Mesendoderm (in vitro differentiated cells): ENCODE results near the gene TBL2.
A peak's percentile ranks its signal among the peaks of the same experiment; 100 is the strongest.
"Not testable (repeated sequence)": the region's sequence is repeated elsewhere in the genome, so short reads cannot be mapped to it uniquely, and the experiment has no call there.

Experiments
- DNase-seq: peaks from one replicate; pipeline ENCODE4 v3.0.0; 2013
- H2AK5ac ChIP-seq: 2 replicates; pipeline ENCODE4 v1.6.1; 2013; ENCODE audit warnings: low read length, inconsistent platforms
- H2BK120ac ChIP-seq: 2 replicates; pipeline ENCODE4 v1.6.1; 2013; ENCODE audit warnings: low read depth, mild to moderate bottlenecking, low read length, moderate library complexity, mixed read lengths
- H2BK15ac ChIP-seq: replicated peaks from 2 replicates; pipeline ENCODE4 v1.6.1; 2013; ENCODE audit warnings: low read depth, mild to moderate bottlenecking, moderate library complexity
- H2BK5ac ChIP-seq: 2 replicates; pipeline ENCODE4 v1.6.1; 2013; ENCODE audit warnings: low read length, inconsistent platforms
- H3K18ac ChIP-seq: 2 replicates; pipeline ENCODE4 v1.6.1; 2013; ENCODE audit warnings: mild to moderate bottlenecking, low read length, mixed read lengths
- H3K23ac ChIP-seq: one replicate; pipeline ENCODE4 v1.6.1; 2013; ENCODE audit warnings: low read length
- H3K27ac ChIP-seq: 2 replicates; pipeline ENCODE4 v1.5.1; 2013; ENCODE audit warnings: low read depth, mild to moderate bottlenecking, inconsistent platforms, low read length, moderate library complexity
- H3K27me3 ChIP-seq: 2 replicates; pipeline ENCODE4 v1.6.1; 2013; ENCODE audit warnings: low read length, control low read depth, mild to moderate bottlenecking, inconsistent platforms; ENCODE audit not compliant: insufficient read depth, poor library complexity
- H3K36me3 ChIP-seq: 2 replicates; pipeline ENCODE4 v1.6.1; 2013; ENCODE audit warnings: low read length, inconsistent platforms; ENCODE audit not compliant: control insufficient read depth, insufficient read depth
- H3K4ac ChIP-seq: one replicate; pipeline ENCODE4 v1.6.1; 2013; ENCODE audit warnings: low read depth, mild to moderate bottlenecking, low read length, moderate library complexity
- H3K4me1 ChIP-seq: 2 replicates; pipeline ENCODE4 v1.6.1; 2013; ENCODE audit warnings: low read depth, low read length, inconsistent platforms; ENCODE audit not compliant: control insufficient read depth
- H3K4me2 ChIP-seq: 2 replicates; pipeline ENCODE4 v1.6.1; 2013; ENCODE audit warnings: low read length
- H3K4me3 ChIP-seq: 2 replicates; pipeline ENCODE4 v1.5.1; 2013; ENCODE audit warnings: mild to moderate bottlenecking, low read length
- H3K56ac ChIP-seq: one replicate; pipeline ENCODE4 v1.6.1; 2013; ENCODE audit warnings: low read length
- H3K79me1 ChIP-seq: 2 replicates; pipeline ENCODE4 v1.6.1; 2013; ENCODE audit warnings: low read length, inconsistent platforms
- H3K79me2 ChIP-seq: 2 replicates; pipeline ENCODE4 v1.6.1; 2013; ENCODE audit warnings: mild to moderate bottlenecking, low read length; ENCODE audit not compliant: control insufficient read depth, insufficient read depth
- H3K9ac ChIP-seq: 2 replicates; pipeline ENCODE4 v1.6.1; 2013; ENCODE audit warnings: low read length, inconsistent platforms
- H4K5ac ChIP-seq: one replicate; pipeline ENCODE4 v1.6.1; 2013; ENCODE audit warnings: low read length
- H4K8ac ChIP-seq: one replicate; pipeline ENCODE4 v1.6.1; 2013; ENCODE audit warnings: low read depth, mild to moderate bottlenecking, control low read depth, low read length, moderate library complexity
- WGBS: extraction: QIAGEN DNeasy Blood & Tissue Kit; methylation state at CpG from one replicate; pipeline ENCODE4 v1.1.7; 2013; ENCODE audit warnings: low lambda C conversion rate, missing lambda C conversion rate; ENCODE audit not compliant: insufficient coverage; ENCODE audit errors: extremely low coverage; 5-methylcytosine and 5-hydroxymethylcytosine counted together

TBL2 gene

DNA sequence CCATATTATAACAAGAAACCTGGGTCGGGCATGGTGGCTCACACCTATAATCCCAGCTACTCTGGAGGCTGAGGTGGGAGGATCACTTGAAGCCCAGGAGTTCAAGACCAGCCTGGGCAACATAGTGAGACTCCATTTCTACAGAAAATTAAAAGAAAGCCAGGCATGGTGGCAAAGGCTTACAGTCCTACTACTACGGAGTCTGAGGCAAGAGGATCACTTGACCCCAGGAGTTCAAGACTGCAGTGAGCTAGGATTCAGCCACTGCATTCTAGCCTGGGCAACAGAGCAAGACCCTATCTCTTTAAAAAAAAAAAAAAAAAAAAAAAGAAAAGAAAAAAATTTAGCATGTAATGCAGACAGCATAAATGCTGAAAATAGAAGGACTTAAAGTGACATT is 39.9 kb downstream of the TBL2 start:
- not testable (repeated sequence) for H3K4ac ChIP-seq, DNase-seq, H3K23ac ChIP-seq, H3K9ac ChIP-seq, H4K5ac ChIP-seq, H3K18ac ChIP-seq, H3K36me3 ChIP-seq, H3K79me1 ChIP-seq, H3K27me3 ChIP-seq, H4K8ac ChIP-seq, H3K56ac ChIP-seq, H2BK15ac ChIP-seq, H2AK5ac ChIP-seq, H2BK5ac ChIP-seq, H3K4me2 ChIP-seq, H3K79me2 ChIP-seq, H3K4me1 ChIP-seq, H2BK120ac ChIP-seq, H3K4me3 ChIP-seq, H3K27ac ChIP-seq
- WGBS = no CpG with 5 or more reads among the region's 2 CpGs

DNA sequence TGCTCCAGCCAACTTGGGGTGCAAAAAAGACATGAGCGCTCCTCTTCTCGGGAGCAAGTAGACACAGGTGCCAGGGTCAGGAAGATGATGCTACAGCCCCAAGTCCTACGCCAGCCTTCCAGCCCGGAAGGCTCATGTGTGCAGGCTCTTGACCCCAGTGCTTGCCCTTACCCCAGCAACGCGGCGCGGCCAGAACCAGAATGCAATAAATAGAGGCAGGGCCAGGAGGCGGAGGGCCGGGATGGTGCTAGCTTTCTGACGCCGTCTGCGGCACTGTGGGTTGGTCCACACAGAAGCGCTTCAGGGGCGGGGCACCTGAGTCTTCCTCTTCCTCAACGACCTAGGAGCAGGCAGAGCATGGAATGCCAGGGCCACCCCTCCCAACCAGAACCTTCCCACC is 41.3 kb downstream of the TBL2 start:
- no peak overlapping the region for H2BK15ac ChIP-seq
- H3K4me2 ChIP-seq = no peak overlapping the region
- H3K4ac ChIP-seq = no peak overlapping the region
- H3K4me1 ChIP-seq = no peaks in the 10 kb centered on the region
- no peak overlapping the region for H4K8ac ChIP-seq
- H2AK5ac ChIP-seq = no peak overlapping the region
- H3K18ac ChIP-seq = no peak overlapping the region
- H3K79me1 ChIP-seq = no peaks in the 10 kb centered on the region
- H3K4me3 ChIP-seq = no peak overlapping the region
- H3K9ac ChIP-seq = no peak overlapping the region
- H2BK120ac ChIP-seq = no peak overlapping the region
- no peak overlapping the region for H4K5ac ChIP-seq
- H3K56ac ChIP-seq = no peak overlapping the region
- H3K79me2 ChIP-seq = no peaks in the 10 kb centered on the region
- no CpG with 5 or more reads among the region's 16 CpGs for WGBS
- H3K27me3 ChIP-seq = no peaks in the 10 kb centered on the region
- no peak overlapping the region for H3K27ac ChIP-seq
- H3K36me3 ChIP-seq = peaks cover 5% of the 10 kb centered on the region
- no peak for DNase-seq
- no peak overlapping the region for H2BK5ac ChIP-seq
- H3K23ac ChIP-seq = no peak overlapping the region

DNA sequence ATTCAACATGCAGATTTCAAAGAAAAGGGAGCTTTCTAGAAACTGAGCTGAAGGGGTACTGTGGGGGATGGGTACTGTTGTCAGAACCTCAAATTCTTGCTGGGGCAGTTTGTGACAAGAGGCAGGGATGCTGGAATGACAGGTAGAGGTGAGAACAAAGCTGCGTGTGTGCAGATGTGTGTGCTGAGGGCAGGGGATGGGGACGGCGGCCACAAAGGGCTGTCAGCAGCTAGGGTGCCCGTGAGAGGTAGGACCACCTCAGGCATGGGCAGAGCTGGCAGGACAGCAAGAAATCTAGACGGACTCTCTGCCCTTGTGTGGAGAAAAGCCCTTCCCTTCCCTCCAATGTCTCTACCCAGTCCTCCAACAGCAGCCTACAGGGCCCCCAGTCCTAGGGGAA is 41.9 kb downstream of the TBL2 start:
- Histone ChIP-seq H2BK5ac (no peak overlapping the region), H3K79me2 (no peaks in the 10 kb centered on the region), H2BK15ac (no peak overlapping the region), H3K4me1 (no peaks in the 10 kb centered on the region), H4K8ac (no peak overlapping the region), H4K5ac (no peak overlapping the region), H3K4me3 (no peak overlapping the region), H3K27ac (no peak overlapping the region), H3K36me3 (peaks cover 3% of the 10 kb centered on the region), H3K23ac (no peak overlapping the region), H3K27me3 (no peaks in the 10 kb centered on the region), H3K18ac (no peak overlapping the region), H3K4ac (no peak overlapping the region), H3K79me1 (no peaks in the 10 kb centered on the region), H2BK120ac (no peak overlapping the region), H3K9ac (no peak overlapping the region), H3K56ac (no peak overlapping the region), H2AK5ac (no peak overlapping the region), H3K4me2 (no peak overlapping the region)
- no CpG with 5 or more reads among the region's 5 CpGs for WGBS
- DNase-seq = no peak

GRCh38 chr7:73535918-73536317 is 42.5 kb downstream of the TBL2 start:
- H2BK15ac ChIP-seq, H3K9ac ChIP-seq, H4K5ac ChIP-seq, H3K36me3 ChIP-seq, H3K27me3 ChIP-seq, H3K56ac ChIP-seq, H3K4me2 ChIP-seq, H3K4ac ChIP-seq, H3K23ac ChIP-seq, H3K27ac ChIP-seq, H3K79me1 ChIP-seq, H4K8ac ChIP-seq, H2BK5ac ChIP-seq, H3K4me3 ChIP-seq, H2AK5ac ChIP-seq, H3K79me2 ChIP-seq, H3K18ac ChIP-seq, DNase-seq, H3K4me1 ChIP-seq, H2BK120ac ChIP-seq: not testable (repeated sequence)
- WGBS = no CpG with 5 or more reads among the region's 7 CpGs

GRCh38 chr7:73533742-73534141 is 44.6 kb downstream of the TBL2 start:
- Histone ChIP-seq H2BK120ac (no peak overlapping the region), H3K4me3 (no peak overlapping the region), H3K56ac (no peak overlapping the region), H4K8ac (no peak overlapping the region), H3K27me3 (no peaks in the 10 kb centered on the region), H3K79me1 (no peaks in the 10 kb centered on the region), H3K4me1 (no peaks in the 10 kb centered on the region), H3K36me3 (peaks cover 3% of the 10 kb centered on the region), H2BK15ac (no peak overlapping the region), H3K27ac (no peak overlapping the region), H3K23ac (no peak overlapping the region), H3K9ac (no peak overlapping the region), H2AK5ac (no peak overlapping the region), H3K4me2 (no peak overlapping the region), H4K5ac (no peak overlapping the region), H3K18ac (peak overlapping the region; percentile 23), H3K4ac (no peak overlapping the region), H2BK5ac (no peak overlapping the region), H3K79me2 (no peaks in the 10 kb centered on the region)
- WGBS = no CpG with 5 or more reads among the region's 9 CpGs
- DNase-seq = no peak

DNA sequence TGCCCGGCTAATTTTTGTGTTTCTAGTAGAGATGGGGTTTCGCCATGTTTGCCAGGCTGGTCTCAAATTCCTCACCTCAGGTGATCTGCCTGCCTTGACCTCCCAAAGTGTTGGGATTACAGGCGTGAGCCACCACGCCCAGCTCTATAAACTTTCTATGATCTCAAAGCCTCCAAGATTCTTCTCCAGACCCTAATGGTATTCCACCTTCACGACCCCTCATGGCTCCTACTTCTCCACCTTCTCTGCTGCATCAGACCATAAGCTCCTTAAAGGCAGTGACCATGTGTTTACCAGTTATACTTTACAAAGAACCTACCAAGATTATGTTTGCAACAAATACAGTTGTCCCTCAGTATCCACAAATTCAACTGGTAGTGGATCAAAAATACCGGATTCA is 46.2 kb downstream of the TBL2 start:
- Histone ChIP-seq H2BK120ac (no peak overlapping the region), H4K8ac (no peak overlapping the region), H3K56ac (no peak overlapping the region), H3K36me3 (peaks cover 3% of the 10 kb centered on the region), H3K9ac (no peak overlapping the region), H3K4ac (no peak overlapping the region), H2BK5ac (no peak overlapping the region), H3K18ac (no peak overlapping the region), H2AK5ac (no peak overlapping the region), H3K4me1 (no peaks in the 10 kb centered on the region), H4K5ac (no peak overlapping the region), H3K4me2 (no peak overlapping the region), H2BK15ac (no peak overlapping the region), H3K27ac (no peak overlapping the region), H3K4me3 (no peak overlapping the region), H3K79me2 (no peaks in the 10 kb centered on the region), H3K23ac (no peak overlapping the region), H3K79me1 (no peaks in the 10 kb centered on the region), H3K27me3 (no peaks in the 10 kb centered on the region)
- no peak for DNase-seq
- WGBS = no CpG with 5 or more reads among the region's 6 CpGs
